Head of caudate nucleus (tissue), 42 donors: ENCODE results near the gene FGD3.

Experiments
- DNase-seq, 42 donors: peaks; one replicate each; pipeline versions ENCODE4 v3.0.0 to v3.0.0-alpha.2; 2020 to 2021; ENCODE audit warnings: mixed read lengths in 7 of 42
- intact Hi-C: fragments of 100-400 bp; cut with DNase I; formaldehyde crosslinking; loops from one replicate; pipeline ENCODE4 v1.15.0; 2022

Gene FGD3

GRCh38 chr9:92971776-92972175 is 24.5 kb downstream of the FGD3 start:
- no peak for DNase-seq
- intact Hi-C loops: no loop called here

- DNase-seq: peak in 2 of 42 donors; percentile 4 to 22
- intact Hi-C loops: no loop called here
Observed at GRCh38 chr9:92973700-92974099, 26.4 kb downstream of the FGD3 start.

DNA sequence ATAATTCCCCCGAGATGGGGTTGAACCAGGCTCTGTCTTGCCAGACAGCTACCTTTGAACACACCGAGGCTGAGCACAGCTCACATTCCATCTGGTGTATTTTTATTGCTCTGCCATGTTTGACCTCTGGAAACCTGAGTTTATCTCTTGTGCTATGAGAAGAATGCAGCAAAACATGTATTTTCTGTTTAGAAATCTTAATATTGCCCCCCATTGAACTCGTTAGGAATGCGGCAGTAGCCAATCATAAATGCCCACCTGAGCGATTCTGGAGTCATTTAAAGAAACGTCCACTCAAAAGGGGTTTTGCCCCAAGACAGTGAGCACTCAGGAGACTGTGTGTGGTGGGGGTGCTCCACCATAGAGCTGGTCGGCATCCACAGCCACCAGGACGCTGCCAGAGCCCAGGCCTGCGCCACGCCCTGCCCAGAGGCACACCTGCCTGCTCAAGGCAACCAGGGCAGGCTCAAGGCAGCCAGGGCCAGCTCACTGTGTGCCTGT is 26.9 kb downstream of the FGD3 start:
- DNase-seq: peak in 1 of 42 donors; percentile 18
- intact Hi-C loops: no loop called here

GRCh38 chr9:92974761-92975755 is 27.7 kb downstream of the FGD3 start:
- DNase-seq: peak in 1 of 42 donors; percentile 31
- intact Hi-C loops: no loop called here

- intact Hi-C loops: no loop called here
- peak in 1 of 42 donors; percentile 28 for DNase-seq
Observed at GRCh38 chr9:92976431-92976830, 29.1 kb downstream of the FGD3 start.

DNA sequence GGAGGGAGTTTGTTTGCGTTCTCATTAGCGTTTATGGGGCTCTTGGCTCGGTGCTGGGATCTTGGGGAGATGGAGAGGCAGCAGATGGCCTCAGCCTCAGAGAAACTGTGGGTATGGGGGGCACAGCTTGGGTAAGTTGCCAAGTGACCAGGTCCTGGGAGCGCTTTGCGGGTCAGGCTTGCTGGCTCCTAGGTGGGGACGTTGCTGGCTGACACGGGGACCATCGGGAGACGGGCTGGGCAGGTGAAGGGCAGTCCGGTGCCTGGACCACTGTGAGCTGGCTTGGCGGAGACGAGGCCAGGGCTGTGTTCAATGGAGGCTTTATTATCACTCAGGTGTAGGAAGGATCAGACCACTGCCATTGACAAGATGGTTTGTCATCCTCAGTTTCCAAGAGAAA is 30.0 kb downstream of the FGD3 start:
- peak in 1 of 42 donors; percentile 28 for DNase-seq
- intact Hi-C loops: no loop called here

- intact Hi-C loops: no loop called here
- DNase-seq: no peak
Observed at GRCh38 chr9:92978345-92978875, 31.1 kb downstream of the FGD3 start.

DNA sequence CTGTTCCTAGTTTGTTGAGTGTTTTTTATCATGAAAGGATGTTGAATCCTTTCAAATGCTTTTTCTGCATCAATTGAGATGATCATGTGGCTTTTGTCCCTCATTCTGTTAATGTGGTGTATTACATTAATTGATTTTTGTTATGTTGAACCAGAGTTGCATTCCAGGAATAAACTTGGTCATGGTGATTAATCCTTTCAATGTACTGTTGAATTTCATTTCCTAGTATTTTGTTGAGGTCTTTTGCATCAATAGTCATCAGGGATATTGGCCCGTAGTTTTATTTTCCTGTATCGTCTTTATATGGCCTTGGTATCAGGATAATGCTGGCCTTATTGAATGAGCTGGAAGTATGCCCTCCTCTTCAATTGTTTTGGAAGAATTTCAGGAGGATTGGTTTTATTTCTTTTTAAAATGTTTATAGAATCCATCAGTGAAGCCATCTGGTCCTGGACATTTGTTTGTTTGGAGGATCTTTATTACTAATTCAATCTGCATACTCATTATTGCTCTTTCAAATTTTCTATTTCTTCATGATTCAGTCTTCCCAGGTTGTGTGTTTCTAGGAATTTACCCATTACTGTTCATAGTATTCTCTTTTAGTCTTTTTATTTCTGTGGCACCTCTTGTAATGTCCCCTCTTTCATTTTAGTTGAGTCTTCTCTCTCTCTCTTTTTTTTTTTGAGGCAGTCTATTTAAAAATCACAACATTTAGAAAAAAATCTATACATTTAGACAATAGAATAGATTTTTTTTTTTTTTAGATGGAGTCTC is 32.1 kb downstream of the FGD3 start:
- intact Hi-C loops: no loop called here
- DNase-seq: no peak

DNA sequence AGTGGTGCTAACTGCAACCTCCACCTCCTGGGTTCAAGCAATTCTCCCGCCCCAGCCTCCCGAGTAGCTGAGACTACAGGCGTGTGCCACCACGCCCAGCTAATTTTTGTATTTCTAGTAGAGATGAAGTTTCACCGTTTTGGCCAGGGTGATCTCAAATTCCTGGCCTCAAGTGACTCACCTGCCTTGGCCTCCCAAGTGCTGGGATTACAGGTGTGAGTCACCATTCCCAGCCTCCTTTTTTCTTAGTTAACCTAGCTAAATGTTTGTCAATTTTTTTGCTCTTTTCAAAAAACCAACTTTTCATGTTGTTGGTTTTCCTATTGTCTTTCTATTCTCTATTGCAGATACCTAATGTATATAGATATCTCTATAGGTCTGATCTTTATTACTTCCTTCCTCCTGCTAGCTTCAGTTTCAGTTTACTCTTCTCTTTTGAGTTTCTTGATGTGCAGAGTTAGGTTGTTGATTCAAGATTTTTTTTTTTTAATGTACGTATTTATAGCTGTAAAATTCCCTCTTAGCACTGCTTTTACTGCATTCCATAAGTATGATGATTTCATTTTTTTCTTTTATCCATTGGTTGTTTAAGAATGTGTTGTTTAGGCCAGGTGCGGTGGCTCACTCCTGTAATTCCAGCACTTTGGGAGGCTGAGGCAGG is 32.9 kb downstream of the FGD3 start:
- intact Hi-C loops: no loop called here
- DNase-seq: peak in 1 of 42 donors; percentile 13

DNA sequence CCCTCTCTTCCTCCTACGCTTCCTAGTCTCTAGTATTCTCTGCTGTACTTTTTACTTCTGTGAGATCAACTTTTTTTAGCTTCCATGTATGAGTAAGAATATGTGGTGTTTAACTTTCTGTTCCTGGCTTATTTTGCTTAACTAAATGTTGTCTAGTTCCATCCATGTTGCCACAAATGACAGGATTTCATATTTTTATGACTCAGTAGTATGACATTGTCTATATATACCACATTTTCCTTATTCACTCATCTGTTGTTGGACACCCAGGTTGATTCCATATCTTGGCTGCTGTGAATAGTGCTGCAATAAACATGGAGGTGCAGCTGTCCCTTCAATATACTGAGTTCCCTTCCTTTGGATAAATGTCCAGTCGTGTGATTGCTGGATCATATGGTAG is 34.8 kb downstream of the FGD3 start:
- no peak for DNase-seq
- intact Hi-C loops: no loop called here

DNA sequence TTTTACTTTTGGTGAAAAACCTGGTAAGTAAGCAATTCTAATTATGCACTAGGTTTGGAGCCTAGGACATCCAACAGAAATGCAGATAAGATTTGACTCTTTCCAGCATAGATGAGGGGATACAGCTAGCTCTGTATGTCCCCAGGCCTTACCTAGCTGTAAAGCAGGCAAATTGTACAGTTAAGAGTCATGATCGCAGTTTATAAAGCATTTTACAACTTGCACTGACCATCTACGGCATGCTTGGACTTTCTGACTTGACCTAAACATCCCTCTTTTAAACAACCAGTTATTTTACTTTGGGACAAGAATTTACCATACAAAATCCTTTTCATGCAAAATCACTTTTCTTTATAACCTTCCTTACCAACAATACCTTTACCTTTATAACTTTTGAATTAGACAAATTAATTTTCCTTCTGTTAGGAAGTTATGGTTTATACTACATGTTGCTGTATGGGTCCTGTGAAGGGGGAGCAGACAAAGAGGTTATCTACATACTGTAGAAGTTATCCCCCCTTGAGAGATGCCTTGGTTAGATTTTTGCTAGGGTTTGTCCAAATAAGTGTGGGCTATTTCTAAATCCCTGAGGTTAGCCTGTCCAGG is 36.8 kb downstream of the FGD3 start:
- intact Hi-C loops: no loop called here
- no peak for DNase-seq

GRCh38 chr9:92984976-92985375 is 37.7 kb downstream of the FGD3 start:
- intact Hi-C loops: no loop called here
- DNase-seq: peak in 1 of 42 donors; percentile 29

GRCh38 chr9:92986176-92987119 is 39.1 kb downstream of the FGD3 start:
- peak in 10 of 42 donors; percentile 19 to 68 (median 33) for DNase-seq
- intact Hi-C loops: no loop called here

DNA sequence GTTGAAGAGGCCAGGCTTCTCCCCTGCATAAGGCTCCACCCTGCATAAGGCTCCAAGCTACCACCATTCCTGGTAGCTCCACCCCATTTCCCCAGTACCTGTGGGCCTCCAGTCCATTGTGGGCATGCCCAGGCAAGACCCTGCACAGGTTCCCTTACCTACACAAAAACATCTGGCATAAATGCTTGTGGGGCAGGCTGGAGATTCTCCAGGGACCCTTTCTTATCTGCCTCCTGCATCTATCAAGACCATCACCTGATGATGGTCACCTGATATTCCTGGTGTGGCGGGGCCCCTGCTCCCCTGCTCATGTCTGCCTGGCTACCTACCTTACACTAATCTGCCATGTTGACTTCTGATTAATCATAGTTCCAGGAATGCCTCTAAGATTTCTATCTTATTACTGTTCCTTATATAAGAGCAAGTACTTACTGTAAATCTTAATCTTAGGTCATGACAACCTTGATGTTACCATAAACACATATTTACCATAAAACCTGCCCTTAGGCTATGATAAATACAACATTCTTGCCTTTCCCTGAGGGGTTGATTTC is 41.0 kb downstream of the FGD3 start:
- DNase-seq: no peak
- intact Hi-C loops: no loop called here

- intact Hi-C loops: no loop called here
- no peak for DNase-seq
Observed at GRCh38 chr9:92989561-92989960, 42.2 kb downstream of the FGD3 start.

DNA sequence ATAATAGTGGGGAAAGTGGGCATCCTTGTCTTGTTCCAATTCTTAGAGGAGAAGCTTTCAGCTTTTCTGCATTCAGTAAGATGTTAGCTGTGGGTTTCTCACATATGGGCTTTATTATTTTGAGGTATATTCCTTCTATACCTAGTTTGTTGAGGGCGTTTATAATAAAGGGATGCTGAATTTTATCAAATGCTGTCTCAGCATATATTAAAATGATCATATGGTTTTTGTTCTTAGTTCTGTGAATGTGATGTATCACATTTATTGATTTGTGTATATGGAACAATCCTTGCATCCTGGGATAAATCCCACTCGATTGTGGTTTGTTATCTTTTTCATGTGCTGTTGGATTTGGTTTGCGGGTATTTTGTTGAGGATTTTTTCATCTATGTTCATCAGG is 43.1 kb downstream of the FGD3 start:
- no peak for DNase-seq
- intact Hi-C loops: no loop called here

GRCh38 chr9:92992549-92992948 is 45.2 kb downstream of the FGD3 start:
- intact Hi-C loops: no loop called here

More at GRCh38 chr9:92992549-92992948, 45.2 kb downstream of the FGD3 start:
- no peak for DNase-seq
